Caco-2 (cell line): ENCODE data around the gene KLHL12. TPM values are rescaled to one million over a fixed set of nuclear protein-coding genes. Genes with fewer than 3 reads are reported as not detected.
"Not testable (repeated sequence)": the region's sequence is repeated elsewhere in the genome, so short reads cannot be mapped to it uniquely, and the experiment has no call there.

Experiments used
- BruUV-seq: library from RNA; stranded (reverse); fragments of 400-500 nt; replicated peaks from 2 replicates; lab custom pipeline; 2021; lab: Mats Ljungman, UMichigan
- CTCF ChIA-PET: fragments of 300-600 bp; sonication (Branson Sonifier 250); formaldehyde crosslinking; loops from one replicate; lab custom pipeline; 2022; ENCODE audit warnings: antibody characterized with exemption; lab: Charles Lee
- POLR2A ChIA-PET: fragments of 300-600 bp; sonication (Branson Sonifier 250); formaldehyde crosslinking; loops from one replicate; lab custom pipeline; 2022; ENCODE audit warnings: antibody characterized with exemption; lab: Charles Lee
- DNase-seq, 2 experiments: peaks; one replicate each; pipeline versions ENCODE4 v3.0.0 to v3.0.0-alpha.2; 2020 to 2022
- H3K27me3 ChIP-seq: replicated peaks from 2 replicates; pipeline ENCODE4 v1.6.0; 2011; ENCODE audit warnings: low read length; ENCODE audit not compliant: control insufficient read depth, insufficient read depth
- H3K36me3 ChIP-seq: 2 replicates; pipeline ENCODE4 v1.5.1; 2011; ENCODE audit warnings: low read length; ENCODE audit not compliant: control insufficient read depth, insufficient read depth
- H3K4me1 ChIP-seq: fragments of 250-450 bp; sonication (Bioruptor Pico); 2 replicates; pipeline ENCODE4 v1.5.1; 2020; ENCODE audit warnings: mild to moderate bottlenecking
- H3K4me3 ChIP-seq: 2 replicates; pipeline ENCODE4 v1.5.1; 2011; ENCODE audit warnings: low read depth, mild to moderate bottlenecking, control low read depth, low read length
- H3K9me3 ChIP-seq: fragments of 250-450 bp; sonication (Bioruptor Pico); 2 replicates; pipeline ENCODE4 v1.5.1; 2020; ENCODE audit warnings: mild to moderate bottlenecking, moderate library complexity
- H3K27ac Mint-ChIP-seq: one replicate; pipeline ENCODE4 v1.8.0; 2022; ENCODE audit warnings: mixed read lengths; ENCODE audit not compliant: unreplicated experiment
- H3K27me3 Mint-ChIP-seq: one replicate; pipeline ENCODE4 v1.8.0; 2022; ENCODE audit warnings: mixed read lengths; ENCODE audit not compliant: insufficient read depth, unreplicated experiment
- H3K36me3 Mint-ChIP-seq: one replicate; pipeline ENCODE4 v1.8.0; 2022; ENCODE audit warnings: mild to moderate bottlenecking, mixed read lengths; ENCODE audit not compliant: insufficient read depth, unreplicated experiment
- H3K4me1 Mint-ChIP-seq: one replicate; pipeline ENCODE4 v1.8.0; 2022; ENCODE audit warnings: low read depth, mixed read lengths; ENCODE audit not compliant: unreplicated experiment
- H3K4me3 Mint-ChIP-seq: one replicate; pipeline ENCODE4 v1.8.0; 2022; ENCODE audit warnings: mild to moderate bottlenecking, moderate library complexity, mixed read lengths; ENCODE audit not compliant: unreplicated experiment
- H3K9me3 Mint-ChIP-seq: one replicate; pipeline ENCODE4 v1.8.0; 2022; ENCODE audit warnings: mixed read lengths; ENCODE audit not compliant: unreplicated experiment
- CTCF ChIP-seq, 2 experiments: fragments of 200-600 bp in 1 of 2; IDR thresholded peaks; 1 replicate in 1 of 2; 2 replicates in 1 of 2; pipeline versions ENCODE4 v1.5.1 to v1.8.0; 2011 to 2022; ENCODE audit warnings: antibody characterized with exemption in 1 of 2, control low read depth in 1 of 2, inconsistent platforms in 1 of 2, low read depth in 1 of 2, low read length in 1 of 2, mild to moderate bottlenecking in 1 of 2, moderate library complexity in 1 of 2; ENCODE audit not compliant: insufficient read depth in 1 of 2, severe bottlenecking in 1 of 2, unreplicated experiment in 1 of 2
- intact Hi-C: fragments of 100-400 bp; cut with micrococcal nuclease; formaldehyde crosslinking; loops from one replicate; pipeline ENCODE4 v1.10.0; 2022; ENCODE audit not compliant: unreplicated experiment
- total RNA-seq: library from RNA; stranded (reverse); gene quantifications from 2 replicates; pipeline ENCODE4 v1.2.3, GENCODE V29; 2022

KLHL12 gene
- total RNA-seq, 1 experiment from 2014 or later: 23.6 TPM

- no peak for DNase-seq
- Histone ChIP-seq H3K9me3 (no peaks in the 10 kb centered on the region), H3K27me3 (no peaks in the 10 kb centered on the region), H3K4me1 (0 out of 2 replicates have a peak, but pooled peaks cover 3% of the 10 kb centered on the region), H3K4me3 (no peak overlapping the region), H3K36me3 (no peaks in the 10 kb centered on the region)
- intact Hi-C loops: no loop called here
- no peaks in the 10 kb centered on the region for H3K27me3 Mint-ChIP-seq
- ChIA-PET CTCF (interaction anchor here (0.6 kb wide), 1 partner anchor 40 kb away, joined by 3 read pairs; no protein-coding TSS in a partner anchor), POLR2A (no interaction called here)
- no peak overlapping the region for H3K27ac Mint-ChIP-seq
- no TSS peak for BruUV-seq
- H3K9me3 Mint-ChIP-seq: no peaks in the 10 kb centered on the region
- H3K4me3 Mint-ChIP-seq: no peak overlapping the region
- no peaks in the 10 kb centered on the region for H3K4me1 Mint-ChIP-seq
- TF ChIP-seq CTCF (IDR thresholded peaks at IDR 0.05; ENCODE audit: insufficient read depth in 1 of 2, low read depth in 1 of 2, low read length in 1 of 2, severe bottlenecking in 1 of 2, unreplicated experiment in 1 of 2): no peak
- peaks cover 18% of the 10 kb centered on the region for H3K36me3 Mint-ChIP-seq
Observed at GRCh38 chr1:202923533-202923932, 3.5 kb downstream of the KLHL12 start.

- H3K4me3 ChIP-seq: no peak overlapping the region
Observed at GRCh38 chr1:202919615-202920014, 7.4 kb downstream of the KLHL12 start.

GRCh38 chr1:202915146-202915545 lies 11.9 kb downstream of the KLHL12 start:
- no peak for TF ChIP-seq CTCF (IDR thresholded peaks at IDR 0.05; ENCODE audit: insufficient read depth in 1 of 2, low read depth in 1 of 2, low read length in 1 of 2, severe bottlenecking in 1 of 2, unreplicated experiment in 1 of 2)
- Histone ChIP-seq H3K4me3 (no peak overlapping the region), H3K9me3 (no peaks in the 10 kb centered on the region), H3K36me3 (no peaks in the 10 kb centered on the region), H3K27me3 (no peaks in the 10 kb centered on the region), H3K4me1 (no peaks in the 10 kb centered on the region)
- no peaks in the 10 kb centered on the region for H3K27me3 Mint-ChIP-seq
- ChIA-PET POLR2A (no interaction called here), CTCF (no interaction called here)
- H3K4me1 Mint-ChIP-seq: no peaks in the 10 kb centered on the region
- DNase-seq: no peak
- peaks cover 25% of the 10 kb centered on the region for H3K36me3 Mint-ChIP-seq
- BruUV-seq: no TSS peak
- intact Hi-C loops: no loop called here
- H3K4me3 Mint-ChIP-seq: no peak overlapping the region
- H3K9me3 Mint-ChIP-seq: no peaks in the 10 kb centered on the region
- no peak overlapping the region for H3K27ac Mint-ChIP-seq

More at GRCh38 chr1:202919615-202920014, 7.4 kb downstream of the KLHL12 start:
- no TSS peak for BruUV-seq
- no peaks in the 10 kb centered on the region for H3K4me1 Mint-ChIP-seq
- no peak for DNase-seq
- H3K27ac Mint-ChIP-seq: no peak overlapping the region
- H3K9me3 Mint-ChIP-seq: no peaks in the 10 kb centered on the region
- H3K9me3 ChIP-seq: no peaks in the 10 kb centered on the region
- peaks cover 5% of the 10 kb centered on the region for H3K36me3 Mint-ChIP-seq
- no peak overlapping the region for H3K4me3 Mint-ChIP-seq
- CTCF ChIA-PET: no interaction called here
- no peaks in the 10 kb centered on the region for H3K27me3 Mint-ChIP-seq
- intact Hi-C loops: no loop called here
- POLR2A ChIA-PET: no interaction called here
- H3K36me3 ChIP-seq: no peaks in the 10 kb centered on the region
- no peaks in the 10 kb centered on the region for H3K4me1 ChIP-seq
- no peaks in the 10 kb centered on the region for H3K27me3 ChIP-seq
- no peak for TF ChIP-seq CTCF (IDR thresholded peaks at IDR 0.05; ENCODE audit: insufficient read depth in 1 of 2, low read depth in 1 of 2, low read length in 1 of 2, severe bottlenecking in 1 of 2, unreplicated experiment in 1 of 2)

- CTCF ChIA-PET: interaction anchor here (0.7 kb wide), 1 partner anchor 211 kb away, joined by 3 read pairs; no protein-coding TSS in a partner anchor
- H3K27me3 ChIP-seq, H3K27ac Mint-ChIP-seq, H3K27me3 Mint-ChIP-seq, H3K4me1 ChIP-seq, BruUV-seq, H3K9me3 ChIP-seq, H3K4me3 Mint-ChIP-seq, H3K4me1 Mint-ChIP-seq, H3K4me3 ChIP-seq, intact Hi-C loops, DNase-seq, H3K36me3 ChIP-seq, POLR2A ChIA-PET, H3K9me3 Mint-ChIP-seq: not testable (repeated sequence)
- H3K36me3 Mint-ChIP-seq: peaks cover 34% of the 10 kb centered on the region
Observed at GRCh38 chr1:202912476-202912875, 14.6 kb downstream of the KLHL12 start.
